Posterior cingulate gyrus (tissue), 11 donors: ENCODE measurements around the gene NACA2.
"Not testable (repeated sequence)": the region's sequence is repeated elsewhere in the genome, so short reads cannot be mapped to it uniquely, and the experiment has no call there.

Experiments used
- DNase-seq, 10 donors: peaks; one replicate each; pipeline versions ENCODE4 v3.0.0 to v3.0.0-alpha.2; 2020 to 2021; ENCODE audit warnings: mixed read lengths in 3 of 10
- intact Hi-C: fragments of 100-400 bp; cut with DNase I; formaldehyde crosslinking; loops from one replicate; pipeline ENCODE4 v1.15.1; 2023

Gene NACA2

DNA sequence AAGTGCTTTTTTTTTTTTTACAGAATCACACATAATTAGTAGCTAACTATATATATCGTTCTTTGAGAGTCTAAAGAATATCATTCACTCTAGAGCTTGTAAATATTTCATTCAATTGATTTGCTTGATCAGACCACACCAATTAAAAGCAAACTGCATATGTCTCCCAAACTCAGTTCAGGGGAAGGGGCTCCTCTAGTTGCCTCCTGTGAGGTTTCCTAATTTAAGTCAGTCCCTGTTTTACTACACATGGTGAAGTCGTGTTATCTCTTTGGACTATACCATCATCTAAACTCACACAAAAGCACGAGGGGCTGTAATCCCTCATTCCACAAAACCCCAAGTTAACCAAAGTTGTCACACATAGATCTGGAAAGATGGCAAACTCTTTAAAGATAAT lies 11.7 kb downstream of the NACA2 start:
- intact Hi-C loops, result no loop called here
- no peak for DNase-seq

DNA sequence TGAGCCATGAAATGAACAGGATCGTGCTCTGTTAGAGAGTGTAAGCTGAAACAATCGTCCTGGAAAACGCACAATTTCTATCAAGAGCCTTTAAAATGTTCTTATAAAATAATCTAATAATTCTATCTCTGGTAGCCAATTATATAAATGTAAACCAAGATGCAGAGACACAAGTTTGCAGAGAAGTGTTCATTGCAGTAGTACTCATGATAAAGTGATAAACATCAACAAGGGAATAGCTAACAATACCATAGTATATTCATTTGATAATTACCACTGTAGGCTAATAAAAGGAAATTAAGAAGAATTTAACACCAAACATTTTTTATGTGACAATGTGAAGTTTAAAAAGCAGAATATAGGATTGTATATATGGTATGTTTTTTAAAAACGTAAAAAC lies 12.4 kb downstream of the NACA2 start:
- DNase-seq, result no peak
- intact Hi-C loops, result no loop called here

DNA sequence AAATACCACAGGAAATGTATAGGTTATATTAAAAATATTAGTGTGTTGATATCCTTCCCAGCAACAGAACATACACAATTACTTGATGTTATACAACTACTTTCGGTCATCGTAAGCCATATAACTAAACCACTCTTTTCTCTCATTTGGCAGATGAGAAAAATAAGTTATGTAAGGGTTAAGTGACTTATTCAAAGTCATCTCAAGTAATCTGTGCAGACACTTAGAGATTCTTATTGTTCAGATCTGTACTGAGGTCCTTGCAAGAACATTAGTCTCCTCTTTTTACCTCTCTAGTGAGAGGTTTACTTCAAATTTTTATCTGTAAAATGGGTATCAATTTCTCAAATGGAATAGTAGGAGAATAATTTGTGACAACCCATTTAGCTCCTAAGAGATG lies 15.0 kb downstream of the NACA2 start:
- intact Hi-C loops, result no loop called here
- DNase-seq, result no peak

DNA sequence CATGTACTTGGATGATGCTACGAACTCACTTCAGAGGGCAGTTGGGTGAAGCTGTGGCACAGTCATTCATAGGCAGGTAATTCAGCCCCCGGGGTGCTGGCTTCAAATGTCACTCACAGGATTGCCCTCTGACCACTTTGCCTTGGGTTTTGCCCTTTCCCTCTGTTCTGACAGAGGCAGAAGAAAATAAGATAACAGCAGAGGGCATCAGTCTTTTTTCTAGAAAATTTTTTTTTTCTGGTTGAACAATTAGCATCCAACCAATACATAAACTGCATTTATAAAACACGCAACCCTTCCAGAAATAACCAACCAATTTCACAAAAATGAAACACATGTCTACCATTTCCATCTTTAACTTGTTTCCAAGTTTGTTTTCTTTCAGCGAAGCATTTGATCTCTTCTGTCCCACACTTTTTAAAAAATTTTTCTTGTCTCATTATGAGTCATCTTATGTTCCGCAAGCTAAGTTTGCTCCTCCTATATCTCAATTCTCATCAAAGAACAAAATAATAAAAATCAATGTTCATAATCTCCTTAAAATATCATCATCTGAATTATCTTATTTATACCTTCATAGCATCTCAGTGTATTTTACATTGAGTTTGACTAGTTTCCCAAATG lies 15.6 kb downstream of the NACA2 start:
- DNase-seq, result no peak
- intact Hi-C loops, result no loop called here

DNA sequence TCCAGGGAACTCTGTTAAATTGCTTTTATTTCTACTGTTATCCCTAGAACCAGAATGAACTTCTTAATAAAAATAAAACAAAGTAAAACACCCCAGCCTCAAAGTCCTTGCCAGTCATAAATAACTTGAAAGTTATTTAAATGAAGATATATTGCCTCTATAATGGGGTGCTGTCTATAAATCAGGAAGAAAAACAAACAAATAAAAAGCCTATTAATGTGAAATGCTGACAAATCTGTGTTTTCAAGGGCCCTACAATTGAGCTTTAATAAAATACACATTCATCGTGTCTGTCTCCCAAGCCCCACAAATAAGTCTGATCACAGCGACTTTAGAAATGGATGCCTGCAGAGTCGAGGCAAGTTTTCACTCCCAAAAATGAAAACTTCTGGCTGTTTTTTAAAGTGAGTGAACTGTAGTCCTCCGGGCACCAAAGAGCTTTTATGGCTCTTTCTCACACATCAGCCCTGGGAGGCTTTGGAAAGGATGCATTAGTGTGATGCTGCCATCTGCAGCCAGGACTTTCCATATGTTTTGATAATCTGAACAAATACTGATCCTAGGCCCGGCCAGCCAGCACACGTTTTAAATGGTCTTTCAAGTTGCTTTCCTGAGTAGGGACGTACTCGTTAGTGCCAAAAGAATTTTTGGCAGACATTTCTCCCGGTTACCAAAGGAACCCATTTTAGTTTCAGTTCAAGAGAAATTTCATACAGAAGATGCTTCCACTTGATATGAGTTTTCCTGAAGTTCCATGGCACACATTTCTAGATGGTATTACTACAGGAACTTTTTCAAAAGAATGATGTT lies 16.3 kb downstream of the NACA2 start:
- intact Hi-C loops, result no loop called here
- DNase-seq, result peak in 3 of 10 donors; percentile 13 to 57 (median 18)

DNA sequence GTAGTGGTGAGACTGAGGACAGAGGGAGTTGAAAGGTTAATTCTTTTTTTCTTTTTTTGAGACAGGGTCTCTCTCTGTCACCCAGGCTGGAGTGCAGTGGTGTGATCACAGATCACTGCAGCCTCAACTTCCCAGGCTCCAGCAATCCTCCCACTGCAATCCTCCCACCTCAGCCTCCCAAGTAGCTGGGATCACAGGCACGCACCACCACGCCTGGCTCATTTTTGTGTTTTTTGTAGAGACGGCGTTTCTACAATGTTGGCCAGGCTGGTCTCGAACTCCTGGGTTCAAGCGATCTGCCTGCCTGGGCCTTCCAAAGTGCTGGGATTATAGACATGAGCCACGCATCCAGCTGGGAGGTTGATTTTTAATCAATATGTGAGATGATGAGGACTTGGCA lies 18.5 kb downstream of the NACA2 start:
- DNase-seq, intact Hi-C loops: not testable (repeated sequence)

DNA sequence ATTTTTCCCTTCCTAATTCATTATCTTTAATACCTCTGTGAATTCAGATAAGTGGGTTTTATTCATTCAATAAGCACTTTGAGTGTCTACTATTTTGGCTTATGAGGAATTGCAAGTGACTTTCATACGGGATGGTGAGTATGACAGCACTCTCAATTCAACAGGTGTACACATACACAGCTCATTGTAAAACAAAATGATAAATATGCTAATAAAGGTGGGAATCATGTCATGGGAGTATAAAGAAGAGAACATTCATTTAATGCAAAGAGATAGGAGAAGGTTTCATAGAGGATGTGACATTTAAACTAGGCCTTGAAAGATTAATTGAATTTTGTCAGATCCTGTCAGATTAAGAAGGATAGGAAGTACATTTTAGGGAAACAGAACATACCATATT lies 19.4 kb downstream of the NACA2 start:
- DNase-seq, result no peak
- intact Hi-C loops, result no loop called here

DNA sequence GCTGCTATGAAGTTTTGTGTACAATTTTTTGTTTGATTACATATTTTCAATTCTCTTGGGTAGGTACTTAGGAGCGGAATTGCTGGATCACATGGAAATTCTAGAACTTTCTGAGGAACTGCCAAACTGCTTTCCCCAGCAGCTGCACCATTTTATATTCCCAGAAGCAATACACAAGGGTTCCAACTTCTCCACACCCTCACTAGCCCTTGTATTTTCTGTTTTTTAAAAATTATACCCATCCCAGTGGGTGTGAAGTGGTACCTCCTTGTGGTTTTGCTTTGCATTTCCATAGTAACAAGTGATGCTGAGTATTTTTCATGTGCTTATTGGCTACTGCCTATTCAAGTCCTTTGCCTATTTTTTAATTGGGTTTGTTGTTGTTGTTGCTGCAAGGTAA lies 20.9 kb downstream of the NACA2 start:
- intact Hi-C loops, result no loop called here
- no peak for DNase-seq

DNA sequence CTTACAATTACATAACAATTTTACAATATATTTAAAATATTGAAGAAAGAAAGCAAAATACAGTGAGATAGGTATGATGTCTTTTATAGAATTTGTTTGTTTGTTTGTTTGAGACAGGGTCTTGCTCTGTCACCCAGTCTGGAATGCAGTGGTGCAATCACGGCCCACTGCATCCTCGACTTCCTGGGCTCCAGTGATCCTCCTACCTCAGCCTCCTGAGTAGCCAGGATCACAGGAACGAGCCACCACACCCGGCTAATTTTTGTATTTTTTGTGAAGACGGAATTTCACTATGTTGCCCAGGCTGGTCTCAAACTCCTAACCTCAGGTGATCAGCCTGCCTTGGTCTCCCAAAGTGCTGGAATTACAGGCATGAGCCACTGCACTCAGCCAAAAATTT lies 21.5 kb downstream of the NACA2 start:
- DNase-seq, intact Hi-C loops: not testable (repeated sequence)

DNA sequence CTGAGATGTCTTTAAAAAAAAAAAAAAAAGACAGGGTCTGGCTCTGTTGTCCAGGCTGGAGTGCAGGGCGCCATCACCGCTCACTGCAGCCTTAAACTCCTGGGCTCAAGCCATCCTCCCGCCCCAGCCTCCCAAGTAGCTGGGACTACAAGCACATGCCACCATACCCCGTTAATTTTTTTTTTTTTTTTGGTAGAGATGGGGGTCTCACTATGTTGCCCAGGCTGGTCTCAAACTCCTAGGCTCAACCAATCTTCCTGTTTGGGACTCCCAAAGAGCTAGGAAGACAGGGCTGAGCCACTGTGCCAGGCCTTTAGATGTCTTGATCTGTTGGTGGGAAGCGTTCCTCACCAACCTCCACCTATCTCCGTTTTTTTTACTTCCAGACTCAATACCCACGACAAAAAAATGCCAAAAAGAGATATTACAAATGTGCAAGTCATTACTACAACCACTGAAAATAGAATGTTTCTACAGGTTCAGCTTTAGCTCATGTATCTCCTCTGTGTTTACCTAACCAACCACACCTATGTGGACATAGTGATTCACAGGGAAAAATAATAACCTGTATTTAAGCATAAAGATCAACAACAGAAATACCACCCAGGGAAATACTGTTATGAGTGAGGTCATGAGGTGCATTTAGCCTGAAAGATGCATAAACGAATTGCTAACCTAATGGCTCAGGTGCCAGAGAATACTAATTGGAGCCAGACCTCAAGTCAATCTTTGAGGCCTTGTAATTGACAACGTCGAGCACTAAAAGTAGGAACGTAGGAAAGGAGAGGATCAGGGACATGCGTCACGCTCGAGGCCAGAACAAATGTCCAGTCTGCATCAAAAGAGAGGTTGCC lies 22.6 kb downstream of the NACA2 start:
- intact Hi-C loops, result no loop called here
- no peak for DNase-seq

DNA sequence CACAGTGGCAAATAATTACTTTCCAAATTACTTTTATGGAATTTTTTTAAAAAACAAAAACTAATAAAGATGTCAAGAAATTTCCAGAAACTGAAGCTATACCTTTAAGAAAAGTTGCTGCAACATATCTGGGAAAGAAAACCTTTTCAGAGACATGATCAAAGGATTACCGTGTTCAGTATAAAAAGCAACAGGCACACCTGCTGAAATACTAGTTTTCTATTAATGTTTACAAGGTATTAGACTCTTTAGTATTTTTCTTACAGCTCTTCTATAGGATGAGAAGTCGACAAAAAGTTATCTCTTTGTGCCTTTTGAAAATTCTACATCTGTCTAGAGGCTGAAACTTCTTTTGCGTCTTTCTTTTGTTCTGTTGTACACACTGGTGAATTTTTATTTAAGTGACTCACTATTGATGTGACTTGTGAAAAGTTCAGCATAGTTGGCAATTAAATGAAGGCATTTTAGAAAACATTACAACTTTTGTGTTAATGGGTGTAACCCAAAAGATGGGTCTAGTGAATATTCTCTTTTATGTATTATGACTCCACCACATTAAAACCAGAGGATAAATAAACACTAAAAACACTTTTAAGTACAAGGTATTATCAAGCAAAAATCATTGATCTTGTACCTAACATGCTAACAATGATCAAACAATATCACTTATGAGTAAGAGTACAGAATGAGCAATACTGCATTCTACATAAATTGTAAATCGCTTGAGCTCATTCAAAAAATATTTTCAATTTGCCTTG lies 23.8 kb downstream of the NACA2 start:
- DNase-seq, result no peak
- intact Hi-C loops, result no loop called here

DNA sequence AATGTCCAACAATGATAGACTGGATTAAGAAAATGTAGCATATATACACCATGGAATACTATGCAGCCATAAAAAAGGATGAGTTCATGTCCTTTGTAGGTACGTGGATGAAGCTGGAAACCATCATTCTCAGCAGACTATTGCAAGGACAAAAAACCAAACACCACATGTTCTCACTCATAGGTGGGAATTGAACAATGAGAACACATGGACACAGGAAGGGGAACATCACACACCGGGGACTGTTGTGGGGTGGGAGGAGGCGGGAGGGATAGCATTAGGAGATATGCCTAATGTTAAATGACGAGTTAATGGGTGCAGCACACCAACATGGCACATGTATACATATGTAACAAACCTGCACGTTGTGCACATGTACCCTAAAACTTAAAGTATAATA lies 24.6 kb downstream of the NACA2 start:
- DNase-seq, intact Hi-C loops: not testable (repeated sequence)

DNA sequence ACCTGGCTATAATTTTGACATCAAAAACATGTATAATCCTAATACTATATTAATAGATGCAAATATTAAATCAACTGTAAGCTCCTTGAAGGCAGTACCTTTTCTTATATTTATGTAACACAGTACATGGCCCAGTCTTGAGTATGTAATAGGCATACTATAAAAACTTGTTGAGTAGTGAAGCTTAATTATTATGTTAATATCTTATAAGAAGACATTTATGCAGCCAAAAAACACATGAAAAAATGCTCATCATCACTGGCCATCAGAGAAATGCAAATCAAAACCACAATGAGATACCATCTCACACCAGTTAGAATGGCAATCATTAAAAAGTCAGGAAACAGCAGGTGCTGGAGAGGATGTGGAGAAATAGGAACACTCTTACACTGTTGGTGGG lies 25.2 kb downstream of the NACA2 start:
- DNase-seq, result not testable (repeated sequence)

DNA sequence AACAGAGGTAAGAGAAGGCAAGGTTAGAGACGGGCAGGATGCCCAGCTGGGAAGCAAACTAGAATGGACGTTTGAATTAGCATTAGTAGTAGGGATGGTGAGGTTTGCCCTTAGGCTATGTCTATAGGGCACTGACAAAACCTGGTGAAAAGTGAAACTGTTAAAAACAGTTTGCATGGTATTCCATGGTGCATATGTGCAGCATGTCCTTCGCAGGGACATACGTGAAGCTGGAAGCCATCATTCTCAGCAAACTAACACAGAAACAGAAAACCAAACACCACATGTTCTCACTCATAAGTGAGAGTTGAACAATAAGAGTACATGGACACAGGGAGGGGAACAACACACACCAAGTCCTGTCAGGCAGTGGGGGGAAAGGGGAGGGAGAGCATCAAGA lies 25.8 kb downstream of the NACA2 start:
- DNase-seq, result no peak
- intact Hi-C loops, result no loop called here

More for the DNA sequence above, 25.2 kb downstream of the NACA2 start:
- intact Hi-C loops, result not testable (repeated sequence)

DNA sequence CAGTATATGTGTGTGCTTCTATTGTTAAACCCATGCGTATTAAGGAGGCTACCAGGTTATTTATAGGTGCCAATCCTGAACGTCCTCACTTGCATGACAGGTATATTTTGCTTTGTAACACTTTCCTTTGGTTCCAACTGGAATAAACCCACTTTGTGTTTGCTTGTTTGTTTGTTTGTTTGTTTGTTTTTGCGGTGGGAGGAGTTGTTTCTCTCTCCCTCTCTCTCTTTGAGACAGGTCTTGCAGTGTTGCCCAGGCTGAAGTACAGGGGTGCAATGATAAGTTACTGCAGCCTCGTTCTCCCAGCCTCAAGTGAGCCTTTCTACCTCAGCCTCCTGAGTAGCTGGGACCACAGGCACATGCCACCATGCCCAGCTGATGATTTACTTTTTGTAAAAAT lies 28.7 kb downstream of the NACA2 start:
- no peak for DNase-seq
- intact Hi-C loops, result no loop called here

DNA sequence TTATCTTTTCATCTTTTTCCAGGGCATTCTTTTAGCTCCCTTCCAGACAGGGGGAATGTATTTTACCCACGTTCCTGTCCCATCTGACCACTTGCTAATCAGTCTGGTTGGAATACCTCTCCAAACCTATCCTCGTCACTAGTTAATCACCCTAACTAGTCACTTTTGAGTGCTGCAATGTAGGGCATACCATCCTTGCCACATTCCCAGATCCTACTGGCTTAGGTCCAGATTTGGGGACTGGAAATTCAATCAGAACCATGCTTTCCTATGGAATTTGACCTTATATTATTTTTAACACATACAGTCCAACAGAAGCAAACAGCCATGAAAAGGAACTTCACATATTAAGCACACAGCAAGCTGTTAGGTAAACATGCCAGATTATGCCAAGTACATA lies 29.7 kb downstream of the NACA2 start:
- intact Hi-C loops, result no loop called here
- no peak for DNase-seq

DNA sequence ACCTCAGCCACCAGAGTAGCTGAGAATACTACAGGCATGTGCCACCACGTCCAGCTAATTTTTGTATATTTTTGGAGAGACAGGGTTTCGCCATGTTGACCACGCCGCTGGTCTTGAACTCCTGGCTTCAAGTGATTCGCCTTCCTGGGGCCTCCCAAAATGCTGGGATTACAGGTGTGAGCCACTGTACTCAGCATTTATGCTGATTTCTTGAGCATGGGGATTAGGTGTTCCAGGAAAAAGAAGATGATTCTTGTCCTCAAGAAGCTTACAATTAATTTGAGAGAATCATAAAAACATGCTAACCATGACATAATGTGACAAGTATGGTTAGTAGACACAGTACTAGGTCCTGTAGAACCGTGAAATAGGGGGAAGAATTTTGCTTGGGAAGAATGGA lies 30.9 kb downstream of the NACA2 start:
- intact Hi-C loops, result no loop called here

DNA sequence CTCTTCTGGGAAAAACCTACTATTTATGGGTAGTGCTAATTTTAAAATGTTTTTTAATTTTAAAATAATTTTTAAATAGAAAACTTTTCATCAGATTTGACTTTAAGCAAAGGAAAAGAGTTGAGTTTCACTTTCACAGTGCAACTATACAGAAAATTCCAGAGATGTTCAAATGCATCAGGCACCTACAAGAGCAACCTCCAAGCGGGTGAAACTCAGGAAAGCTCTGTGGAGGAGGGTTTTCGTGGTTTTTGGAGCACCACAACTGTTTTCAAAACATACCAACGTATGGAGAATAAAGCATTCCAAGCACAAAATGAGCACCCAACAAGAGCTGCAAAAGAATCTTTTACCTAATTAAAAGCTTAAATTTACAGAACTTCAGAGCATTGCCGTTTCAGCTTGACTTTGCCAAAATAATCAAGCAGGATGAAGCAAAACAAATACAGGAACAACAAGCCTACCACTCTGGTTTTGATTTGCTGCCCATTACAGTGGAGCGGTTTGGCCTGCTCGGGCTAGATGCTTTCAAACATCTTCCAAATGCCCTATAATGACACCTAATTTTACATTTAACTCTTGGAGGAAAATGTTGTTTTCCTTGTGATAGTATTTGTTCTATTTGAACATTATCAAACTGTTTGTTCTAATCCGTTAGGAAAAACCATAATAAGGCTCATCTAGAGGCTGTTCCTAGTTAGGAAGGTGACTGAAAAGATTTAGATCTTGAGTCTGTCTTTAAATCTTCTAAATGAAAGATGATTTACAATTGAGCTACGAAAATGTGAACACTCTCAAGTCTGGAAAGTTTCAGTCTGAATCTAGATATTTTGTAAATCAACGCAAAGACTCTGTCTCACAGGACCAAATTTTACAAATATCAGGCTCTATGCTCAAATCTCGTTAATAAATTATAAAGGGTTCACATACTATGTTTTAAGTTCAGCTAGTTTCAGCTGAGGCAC lies 34.5 kb downstream of the NACA2 start:
- DNase-seq, result no peak
- intact Hi-C loops, result loop anchor here (10.0 kb wide), 1 partner anchor 842 kb away; no protein-coding TSS in a partner anchor

More for the DNA sequence above, 30.9 kb downstream of the NACA2 start:
- no peak for DNase-seq

DNA sequence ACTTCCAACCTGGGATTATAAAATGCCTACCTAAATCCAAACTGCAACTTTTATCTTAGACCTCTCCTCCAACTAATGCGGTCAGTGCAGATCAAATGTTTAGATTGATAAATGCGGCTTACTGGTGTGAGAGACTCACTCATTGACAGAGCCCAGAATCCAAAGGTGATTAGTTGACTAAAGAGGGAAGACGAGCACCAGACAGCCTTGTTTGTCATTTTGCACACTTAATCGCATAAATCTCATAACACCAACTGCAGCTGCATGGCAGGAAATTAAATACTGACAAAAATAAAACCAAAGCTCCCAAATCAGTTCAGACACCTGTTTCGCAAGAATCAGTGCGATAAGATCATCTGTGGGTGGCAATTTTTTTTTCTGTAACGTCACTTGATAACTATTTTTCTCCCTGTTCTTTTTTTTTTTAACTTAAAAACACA lies 35.9 kb downstream of the NACA2 start:
- intact Hi-C loops, result loop anchor here (10.0 kb wide), 1 partner anchor 840 kb away; no protein-coding TSS in a partner anchor

More for the DNA sequence above, 35.9 kb downstream of the NACA2 start:
- no peak for DNase-seq
